GM21717 (cell line): ENCODE results near the gene BORCS6.
"Not testable (repeated sequence)": the region's sequence is repeated elsewhere in the genome, so short reads cannot be mapped to it uniquely, and the experiment has no call there.

Experiments used
- ATAC-seq: cut with Tn5 transposase; IDR thresholded peaks from one replicate; pipeline ENCODE4 v1.9.1; 2021; ENCODE audit warnings: mild to moderate bottlenecking, moderate library complexity; ENCODE audit not compliant: unreplicated experiment

The BORCS6 gene

GRCh38 chr17:8175795-8176196 is 14.2 kb downstream of the BORCS6 start:
- ATAC-seq: no peak

GRCh38 chr17:8173871-8174322 is 16.1 kb downstream of the BORCS6 start:
- ATAC-seq: no peak

GRCh38 chr17:8173056-8173870 is 16.7 kb downstream of the BORCS6 start:
- ATAC-seq: peak; percentile 51

DNA sequence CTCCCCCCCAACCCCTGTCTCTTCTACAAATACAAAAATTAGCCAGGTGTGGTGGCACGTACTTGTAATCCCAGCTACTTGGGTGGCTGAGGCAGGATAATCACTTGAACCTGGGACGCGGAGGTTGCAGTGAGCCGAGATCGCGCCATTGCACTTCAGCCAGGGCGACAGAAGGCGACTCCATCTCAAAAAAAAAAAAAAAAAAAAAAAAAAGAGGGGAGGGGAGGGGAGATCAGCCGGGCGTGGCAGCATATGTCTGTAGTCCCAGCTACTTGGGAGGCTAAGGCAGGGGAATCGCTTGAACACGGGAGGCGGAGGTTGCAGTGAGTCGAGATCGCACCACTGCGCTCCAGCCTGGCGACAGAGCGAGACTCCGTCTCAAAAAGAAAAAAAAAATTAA is 19.8 kb downstream of the BORCS6 start:
- not testable (repeated sequence) for ATAC-seq

GRCh38 chr17:8167526-8167925 is 22.5 kb downstream of the BORCS6 start:
- ATAC-seq: no peak

DNA sequence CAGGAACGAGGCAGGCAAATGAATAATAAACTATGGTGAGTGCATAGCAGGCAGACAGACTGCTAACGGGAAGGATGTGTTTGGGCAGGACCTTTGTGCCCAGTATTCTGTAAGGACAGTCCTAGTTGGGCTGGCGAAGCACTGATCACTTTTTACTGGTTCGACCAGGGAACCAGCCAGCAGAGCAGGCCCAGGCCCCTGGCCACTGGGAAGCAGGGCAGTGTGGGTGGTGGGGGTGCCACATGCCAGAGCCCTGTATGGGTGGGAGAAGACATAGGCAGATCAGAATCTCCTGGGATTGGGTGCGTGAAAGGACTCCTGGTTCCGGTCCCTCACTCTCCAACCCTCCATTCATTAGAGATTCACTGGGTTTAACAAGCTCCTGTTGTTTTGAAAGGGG is 23.2 kb downstream of the BORCS6 start:
- ATAC-seq: no peak

DNA sequence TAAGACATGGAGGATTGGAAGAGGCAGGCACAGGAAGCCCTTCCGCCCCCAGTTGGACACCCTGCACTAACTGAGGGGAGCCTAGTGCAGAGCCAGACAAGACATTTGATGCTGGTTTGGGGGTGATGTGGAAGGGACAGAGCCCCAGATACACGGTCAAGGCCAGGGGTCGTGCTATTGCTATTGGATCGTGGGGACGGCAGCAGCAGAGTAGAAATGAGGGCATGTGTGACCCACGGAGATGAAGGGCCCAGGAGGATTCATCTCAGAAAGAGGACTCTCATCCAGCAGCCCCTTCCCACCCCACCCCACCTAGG is 25.2 kb downstream of the BORCS6 start:
- no peak for ATAC-seq

DNA sequence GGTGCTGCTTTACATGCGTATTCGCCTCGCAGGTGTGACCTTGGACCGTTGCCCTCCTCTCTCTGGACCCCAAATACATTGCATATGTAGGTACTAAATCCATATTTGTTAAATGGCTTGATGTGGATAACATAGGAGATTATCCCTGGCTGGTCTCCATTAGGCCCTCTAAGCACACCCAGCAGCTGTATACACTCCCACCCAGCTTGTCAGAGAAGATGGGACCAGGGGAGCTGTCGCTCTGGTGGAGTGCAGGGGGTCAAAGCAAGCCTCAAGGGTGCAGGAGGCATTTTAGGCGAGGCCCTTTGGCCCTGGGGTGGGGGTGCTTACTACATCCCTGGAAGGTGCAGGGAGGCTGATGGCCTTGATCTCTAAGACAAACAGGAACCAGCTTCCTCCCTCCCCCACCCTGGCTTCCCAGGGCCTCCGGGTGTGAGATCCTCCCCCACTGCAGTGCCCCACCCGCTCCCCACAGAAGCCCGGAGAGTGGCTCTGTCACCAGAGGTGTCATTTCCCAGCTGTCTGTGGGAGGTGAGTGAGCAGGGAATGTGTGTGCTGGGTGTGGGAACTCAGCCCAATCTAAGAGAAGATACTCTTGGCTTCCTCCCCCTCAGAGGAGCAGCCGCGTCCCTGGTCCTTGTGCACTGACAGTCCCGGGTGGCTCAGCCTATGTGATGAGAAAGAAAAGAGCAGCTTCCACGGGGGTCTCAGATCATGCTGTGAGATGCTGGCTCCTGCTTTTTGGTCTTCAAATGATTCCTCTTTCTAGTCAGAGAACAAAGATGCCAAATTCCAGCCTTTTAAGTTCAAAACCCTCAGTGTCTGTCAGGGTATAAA is 25.8 kb downstream of the BORCS6 start:
- ATAC-seq: no peak

DNA sequence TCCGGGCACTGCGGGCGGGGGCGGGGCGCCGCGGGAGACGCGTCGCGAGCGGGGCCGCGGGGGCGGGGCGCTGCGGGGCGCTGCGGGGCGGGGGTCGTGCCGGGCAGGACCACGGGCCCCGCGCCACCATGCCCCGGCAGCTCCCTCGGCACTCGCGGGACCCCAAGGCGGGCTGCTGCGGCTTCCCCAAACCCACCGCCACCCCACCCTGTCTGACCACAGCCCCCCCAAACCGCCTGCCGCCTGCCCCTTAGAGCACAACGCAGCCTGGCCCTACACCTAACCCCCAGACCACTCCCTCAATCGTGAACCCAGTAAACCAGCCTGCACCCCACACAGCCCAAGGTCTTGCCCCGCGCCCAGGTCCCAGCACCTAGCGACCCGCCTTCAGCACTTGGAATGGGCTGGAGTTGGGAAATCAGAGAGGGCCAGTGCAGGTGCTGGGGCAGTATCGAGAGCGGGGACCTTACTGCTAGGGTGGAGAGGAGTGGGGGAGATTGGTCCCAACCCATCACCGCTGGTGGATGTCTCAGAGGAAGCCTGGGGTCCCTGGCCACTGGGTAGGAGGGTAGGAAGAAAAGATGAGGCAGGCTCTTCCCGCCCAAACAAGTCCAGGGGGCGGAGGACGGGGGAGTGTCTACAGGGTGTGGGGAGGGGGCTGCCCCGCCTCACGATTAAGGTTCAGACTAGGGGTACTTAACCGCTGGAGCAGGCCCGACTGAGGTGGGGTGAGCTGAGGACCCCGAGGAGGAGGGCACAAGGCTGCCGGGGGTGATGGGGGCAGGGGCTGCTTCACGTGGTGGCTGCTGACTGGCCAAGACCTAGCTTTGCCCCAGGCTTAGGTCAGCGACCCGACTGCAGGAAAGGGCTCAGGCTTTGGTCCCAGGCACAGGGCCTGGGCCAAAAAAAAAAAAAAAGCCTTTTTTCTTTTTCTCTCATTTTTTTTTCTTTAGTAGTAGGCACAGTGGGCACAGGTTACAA is 26.7 kb downstream of the BORCS6 start:
- no peak for ATAC-seq

- no peak for ATAC-seq
Measured at GRCh38 chr17:8162233-8162996, 27.6 kb downstream of the BORCS6 start, which contains the start of gene VAMP2. Gene VAMP2, minus strand, starts transcription at chr17:8162948. Its CDS starts 69 bp downstream, at chr17:8162879.

DNA sequence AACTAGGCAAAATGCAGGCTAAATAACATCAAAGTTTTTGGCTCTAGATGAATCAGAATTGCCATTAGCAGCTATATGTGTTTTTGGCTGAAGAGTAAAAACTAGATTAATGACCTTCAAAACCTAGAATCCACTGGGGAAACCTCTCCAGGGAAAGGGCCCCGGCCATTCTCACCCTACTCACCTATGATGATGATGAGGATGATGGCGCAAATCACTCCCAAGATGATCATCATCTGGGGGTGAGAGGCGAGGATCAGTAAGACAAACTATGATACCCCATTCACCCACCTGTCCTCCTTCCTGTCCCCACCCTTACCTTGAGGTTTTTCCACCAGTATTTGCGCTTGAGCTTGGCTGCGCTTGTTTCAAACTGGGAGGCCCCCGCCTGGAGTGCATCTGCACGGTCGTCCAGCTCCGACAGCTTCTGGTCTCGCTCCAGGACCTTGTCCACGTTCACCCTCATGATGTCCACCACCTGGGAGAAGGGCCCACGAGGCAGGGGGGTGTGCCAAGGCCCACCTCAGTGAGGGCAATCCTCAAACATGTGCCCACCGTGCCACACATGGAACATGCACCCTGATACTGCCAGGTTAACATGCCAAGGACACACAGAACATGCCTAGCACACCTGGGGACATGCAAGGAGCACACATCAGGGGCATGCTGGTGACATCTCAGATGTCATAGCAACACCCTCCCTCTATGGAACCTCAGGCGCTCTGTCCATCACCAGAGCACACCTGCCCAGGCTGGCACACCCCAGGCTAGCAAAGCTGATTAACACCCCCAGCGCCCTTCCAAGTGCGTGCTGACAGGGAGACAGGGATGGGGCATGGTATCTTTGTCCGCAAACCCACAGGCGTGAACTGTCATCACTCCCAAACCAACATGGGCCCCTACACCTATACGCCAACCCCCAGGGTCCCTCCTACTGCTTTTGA is 28.4 kb downstream of the BORCS6 start:
- no peak for ATAC-seq

DNA sequence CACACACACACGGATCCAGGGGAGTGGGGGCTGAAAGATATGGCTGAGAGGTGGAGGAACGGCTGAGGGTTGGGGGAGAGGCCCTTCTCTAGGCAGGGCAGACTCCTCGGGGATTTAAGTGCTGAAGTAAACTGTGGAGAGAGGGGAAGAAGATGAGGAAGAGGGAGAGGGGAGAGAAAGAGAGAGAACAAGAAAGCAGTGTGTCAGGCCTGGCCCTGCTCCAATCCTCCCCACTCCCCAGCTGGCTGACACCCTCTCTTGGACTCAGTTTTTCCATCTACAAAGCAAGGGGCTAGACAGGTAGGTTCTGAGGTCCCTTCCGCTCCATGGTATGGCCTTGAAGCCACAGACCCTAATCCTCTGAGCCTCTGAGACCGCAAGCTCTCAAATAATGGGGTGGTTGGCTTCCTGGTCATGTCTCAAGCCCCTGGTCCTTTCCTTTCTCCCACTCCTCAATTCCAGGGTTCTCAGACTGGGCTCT is 29.2 kb downstream of the BORCS6 start:
- ATAC-seq: no peak

DNA sequence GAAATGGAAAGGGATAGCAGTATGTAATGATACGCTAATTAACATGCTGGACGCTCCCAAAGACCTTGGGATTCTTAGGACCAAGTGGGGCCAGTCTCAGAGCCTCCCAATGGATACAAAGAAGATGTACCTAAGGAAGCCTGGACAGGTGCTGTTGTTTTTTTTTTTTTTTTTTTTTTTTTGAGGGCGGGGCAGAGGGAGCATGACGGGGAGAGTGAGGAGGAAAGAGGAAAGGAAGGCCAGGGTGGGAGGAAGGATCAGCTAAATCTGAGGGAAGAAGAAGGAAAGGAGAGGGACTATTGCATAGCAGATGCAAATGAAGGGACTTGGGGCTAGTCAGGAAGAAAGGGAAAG is 29.8 kb downstream of the BORCS6 start:
- no peak for ATAC-seq

- no peak for ATAC-seq
Measured at GRCh38 chr17:8159459-8160223, 30.3 kb downstream of the BORCS6 start.

DNA sequence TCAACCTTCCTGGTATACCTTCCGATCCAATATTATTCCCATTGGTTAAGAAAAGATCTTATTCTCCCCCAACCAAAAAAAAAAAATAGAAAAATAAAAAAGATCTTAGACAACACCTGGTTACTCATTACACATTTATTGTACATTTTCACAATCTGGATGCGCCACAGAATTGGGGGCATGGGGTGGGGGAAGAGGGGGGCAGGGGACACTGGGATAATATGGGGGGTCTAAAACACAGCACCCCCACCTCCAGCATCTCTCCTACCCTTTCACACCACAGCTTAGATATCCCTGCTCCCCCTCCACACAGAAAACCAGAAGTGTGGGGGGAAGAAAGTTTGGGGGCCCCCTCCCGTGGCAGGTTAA is 31.0 kb downstream of the BORCS6 start:
- no peak for ATAC-seq

GRCh38 chr17:8158267-8159031 is 31.5 kb downstream of the BORCS6 start:
- ATAC-seq: no peak

DNA sequence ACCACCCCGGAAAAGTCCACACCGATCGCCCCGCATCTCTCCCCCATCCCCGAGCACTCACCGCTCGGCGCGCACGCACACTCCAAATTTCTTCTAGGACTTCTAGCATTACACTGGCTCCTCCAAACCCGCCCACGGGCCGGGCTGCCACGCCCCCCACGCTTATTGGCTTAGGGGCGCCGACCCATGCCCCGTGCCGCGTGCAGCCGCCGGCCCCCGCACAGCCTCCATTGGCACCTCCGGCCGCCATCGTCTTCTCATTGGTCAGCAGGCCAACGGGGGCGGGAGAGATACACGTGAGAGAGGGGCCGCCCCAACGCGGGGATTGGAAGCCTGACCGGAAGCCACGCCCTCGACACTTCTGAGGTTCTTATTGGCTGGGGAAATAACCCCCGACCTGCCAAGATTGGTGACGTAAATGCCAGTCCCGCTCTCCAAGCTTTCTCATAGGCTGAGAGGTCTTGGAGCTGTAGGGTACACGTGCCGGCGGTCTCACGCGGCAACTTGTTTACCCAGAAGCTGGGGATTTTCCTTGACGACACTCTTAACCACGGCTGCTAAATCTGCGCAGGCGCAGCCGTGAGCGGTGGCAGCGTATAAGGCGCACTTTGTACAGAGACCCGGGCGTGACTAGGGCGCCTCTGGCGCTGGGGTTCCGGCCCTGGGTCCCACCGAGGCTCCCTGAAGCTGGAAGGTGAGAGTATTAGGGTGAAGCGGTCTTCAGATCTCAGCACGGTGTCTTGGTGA is 33.6 kb downstream of the BORCS6 start:
- ATAC-seq: peak; percentile 60
